PC-9 (cell line): ENCODE data around the gene SNAPC2. TPM values are rescaled to one million over a fixed set of nuclear protein-coding genes. Genes with fewer than 3 reads are reported as not detected.

Source experiments
- BruUV-seq: library from RNA; stranded (reverse); fragments of 400-500 nt; replicated peaks from 2 replicates; lab custom pipeline; 2021; lab: Mats Ljungman, UMichigan
- CTCF ChIA-PET: fragments of 300-600 bp; sonication (Branson Sonifier 250); formaldehyde crosslinking; loops from one replicate; lab custom pipeline; 2022; ENCODE audit warnings: antibody characterized with exemption; lab: Charles Lee
- POLR2A ChIA-PET: fragments of 300-600 bp; sonication (Branson Sonifier 250); formaldehyde crosslinking; loops from one replicate; lab custom pipeline; 2022; ENCODE audit warnings: antibody characterized with exemption; ENCODE audit not compliant: unreplicated experiment; lab: Charles Lee
- DNase-seq, 2 experiments: peaks; one replicate each; pipeline versions ENCODE4 v3.0.0 to v3.0.0-alpha.2; 2015 to 2022; ENCODE audit warnings: mixed read lengths in 1 of 2
- H2AFZ ChIP-seq: fragments of 200-600 bp; sonication (generic); 2 replicates; pipeline ENCODE4 v1.8.1; 2017; ENCODE audit warnings: antibody characterized with exemption
- H3F3A ChIP-seq: fragments of 200-600 bp; sonication (generic); 2 replicates; pipeline ENCODE4 v1.8.1; 2017; ENCODE audit warnings: antibody characterized with exemption, mild to moderate bottlenecking, low read depth; ENCODE audit not compliant: insufficient read depth
- H3K27ac ChIP-seq: fragments of 200-600 bp; sonication (generic); 2 replicates; pipeline ENCODE4 v1.6.1; 2016; ENCODE audit warnings: mixed run types
- H3K27me3 ChIP-seq: fragments of 200-600 bp; sonication (generic); 2 replicates; pipeline ENCODE4 v1.6.1; 2016; ENCODE audit warnings: low read depth, mixed run types; ENCODE audit not compliant: insufficient read depth
- H3K36me3 ChIP-seq: fragments of 200-600 bp; sonication (generic); 2 replicates; pipeline ENCODE4 v1.6.1; 2016; ENCODE audit warnings: low read depth, mixed run types
- H3K4me1 ChIP-seq: fragments of 200-600 bp; sonication (generic); replicated peaks from 2 replicates; pipeline ENCODE4 v1.6.1; 2016; ENCODE audit warnings: mixed run types; ENCODE audit not compliant: insufficient read depth
- H3K4me2 ChIP-seq: fragments of 200-600 bp; sonication (generic); 2 replicates; pipeline ENCODE4 v1.6.1; 2017; ENCODE audit warnings: mixed run types
- H3K4me3 ChIP-seq: fragments of 200-600 bp; sonication (generic); 2 replicates; pipeline ENCODE4 v1.6.1; 2016; ENCODE audit warnings: mixed run types
- H3K79me2 ChIP-seq: fragments of 200-600 bp; sonication (generic); 2 replicates; pipeline ENCODE4 v1.6.1; 2017; ENCODE audit warnings: low read depth, mixed run types
- H3K9me2 ChIP-seq: fragments of 200-600 bp; sonication (generic); 2 replicates; pipeline ENCODE4 v1.8.1; 2017; ENCODE audit warnings: mild to moderate bottlenecking; ENCODE audit not compliant: insufficient read depth
- H3K9me3 ChIP-seq: fragments of 200-600 bp; sonication (generic); 2 replicates; pipeline ENCODE4 v1.8.1; 2016; ENCODE audit warnings: low read depth; ENCODE audit not compliant: insufficient read depth
- H4K20me1 ChIP-seq: fragments of 200-600 bp; sonication (generic); 2 replicates; pipeline ENCODE4 v1.8.1; 2017; ENCODE audit not compliant: insufficient read depth
- CTCF ChIP-seq: fragments of 200-600 bp; sonication (generic); conservative IDR thresholded peaks from 2 replicates; pipeline ENCODE4 v1.6.1; 2017; ENCODE audit warnings: mixed run types, antibody characterized with exemption, mild to moderate bottlenecking, moderate library complexity
- EZH2 ChIP-seq: fragments of 200-600 bp; sonication (generic); IDR thresholded peaks from 2 replicates; pipeline ENCODE4 v1.8.0; 2017; ENCODE audit warnings: antibody characterized with exemption, low read depth
- intact Hi-C: fragments of 100-400 bp; cut with micrococcal nuclease; formaldehyde crosslinking; loops from one replicate; pipeline ENCODE4 v1.10.0; 2022; ENCODE audit not compliant: unreplicated experiment
- total RNA-seq: library from RNA; stranded (reverse); gene quantifications from 2 replicates; pipeline ENCODE4 v1.2.3, GENCODE V29; 2021

The SNAPC2 gene
- total RNA-seq, 1 experiment from 2014 or later: 37.5 TPM

DNA sequence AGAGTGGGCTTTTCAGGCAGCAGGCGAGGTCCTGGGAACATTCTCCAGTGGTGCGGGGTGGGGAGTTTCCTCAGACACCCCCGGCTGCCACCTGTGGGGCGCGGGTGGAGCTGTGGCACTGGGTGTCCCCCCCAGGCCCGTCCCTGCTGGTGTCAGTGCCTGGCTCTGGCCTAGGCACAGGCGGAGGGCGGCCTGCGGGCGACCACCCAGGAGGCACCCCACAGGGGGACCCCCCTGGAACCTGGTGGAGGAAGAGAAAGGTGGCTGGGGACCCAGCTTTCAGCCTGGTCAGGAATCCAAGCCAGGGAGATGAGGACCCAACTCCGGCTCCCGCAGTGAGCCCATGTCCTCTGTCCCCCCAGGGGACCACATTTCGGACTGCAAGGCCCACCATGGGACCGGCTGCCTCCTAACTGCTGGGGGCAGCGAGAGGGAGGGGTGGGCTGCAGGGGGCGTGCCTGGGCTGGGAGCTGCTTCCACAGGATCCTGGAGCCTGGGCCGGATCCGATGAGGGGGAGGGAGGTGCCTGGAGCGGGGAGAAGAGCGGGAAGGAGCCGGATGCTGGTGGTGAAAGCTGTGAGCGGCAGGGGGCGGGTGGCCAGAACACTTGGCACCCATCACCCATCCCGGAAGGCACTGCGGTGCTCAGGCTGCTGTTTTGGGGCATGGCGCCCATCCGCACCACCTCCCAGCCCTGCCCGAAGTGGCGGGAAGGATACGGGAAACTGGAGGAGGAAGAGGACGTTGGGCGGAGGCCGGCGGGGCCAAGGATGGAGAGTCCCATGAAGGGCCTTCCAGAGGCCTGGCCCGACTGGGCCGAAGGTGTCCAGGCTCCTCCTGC, 11.3 kb downstream of the SNAPC2 start:
- DNase-seq: no peak
- BruUV-seq: no TSS peak
- Histone ChIP-seq H3K9me2 (no peaks in the 10 kb centered on the region), H4K20me1 (peaks cover 15% of the 10 kb centered on the region; the same call in 1 of the 2 replicates), H3K36me3 (peaks cover 26% of the 10 kb centered on the region), H3K9me3 (no peaks in the 10 kb centered on the region), H3K4me2 (no peak overlapping the region), H3F3A (peaks cover 47% of the 10 kb centered on the region), H3K79me2 (no peaks in the 10 kb centered on the region), H3K4me1 (peaks cover 28% of the 10 kb centered on the region), H3K4me3 (no peak overlapping the region), H3K27me3 (no peaks in the 10 kb centered on the region), H3K27ac (no peak overlapping the region), H2AFZ (no peak overlapping the region)
- ChIA-PET POLR2A (no interaction called here), CTCF (interaction anchor here (0.6 kb wide), 1 partner anchor 387 kb away, joined by 4 read pairs; no protein-coding TSS in a partner anchor)
- intact Hi-C loops: no loop called here
- TF ChIP-seq EZH2 (no peak), CTCF (no peak)

DNA sequence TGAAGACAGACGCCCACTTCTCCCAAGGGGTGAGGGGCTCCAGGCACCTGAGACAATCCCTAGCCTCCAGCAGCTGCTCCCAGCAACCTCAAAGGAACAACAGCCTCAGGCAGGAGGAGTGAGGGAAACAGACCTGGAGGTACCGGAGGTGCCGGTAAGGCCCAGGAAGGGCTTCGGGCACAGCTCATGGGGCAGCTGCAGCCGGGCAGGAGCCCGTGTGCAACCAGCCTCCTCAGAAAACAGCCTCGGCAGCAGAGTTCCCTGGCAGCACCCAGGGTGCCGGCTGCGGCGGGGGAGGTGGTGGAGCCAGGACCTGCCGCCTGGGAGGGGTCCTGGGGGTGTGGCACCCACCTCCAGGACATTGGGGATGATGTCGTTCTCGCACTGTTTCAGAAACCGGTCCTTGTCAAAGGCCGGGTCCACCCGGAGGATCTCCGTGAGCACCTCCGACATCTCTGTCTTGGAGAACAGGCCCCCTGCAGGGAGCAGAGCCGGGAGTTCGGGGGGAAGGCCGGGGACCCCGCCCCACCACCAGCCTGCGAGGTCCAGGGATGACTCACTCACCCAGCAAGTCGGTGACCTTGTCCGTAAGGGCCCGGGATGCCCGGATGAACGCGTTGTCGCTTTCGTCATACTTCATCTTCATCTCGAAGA, 12.3 kb downstream of the SNAPC2 start:
- H3K4me1 ChIP-seq: peaks cover 28% of the 10 kb centered on the region
- H2AFZ ChIP-seq: no peak overlapping the region
- TF ChIP-seq CTCF (no peak), EZH2 (no peak)
- peaks cover 1% of the 10 kb centered on the region for H3K79me2 ChIP-seq
- no peaks in the 10 kb centered on the region for H3K9me2 ChIP-seq
- ChIA-PET CTCF (no interaction called here), POLR2A (no interaction called here)
- H3K36me3 ChIP-seq: peaks cover 32% of the 10 kb centered on the region
- no peaks in the 10 kb centered on the region for H3K9me3 ChIP-seq
- no peak overlapping the region for H3K4me2 ChIP-seq
- H3K27me3 ChIP-seq: no peaks in the 10 kb centered on the region
- no peak overlapping the region for H3K27ac ChIP-seq
- intact Hi-C loops: no loop called here
- BruUV-seq: no TSS peak
- DNase-seq: no peak
- peaks cover 41% of the 10 kb centered on the region for H3F3A ChIP-seq
- H4K20me1 ChIP-seq: peaks cover 16% of the 10 kb centered on the region
- no peak overlapping the region for H3K4me3 ChIP-seq

DNA sequence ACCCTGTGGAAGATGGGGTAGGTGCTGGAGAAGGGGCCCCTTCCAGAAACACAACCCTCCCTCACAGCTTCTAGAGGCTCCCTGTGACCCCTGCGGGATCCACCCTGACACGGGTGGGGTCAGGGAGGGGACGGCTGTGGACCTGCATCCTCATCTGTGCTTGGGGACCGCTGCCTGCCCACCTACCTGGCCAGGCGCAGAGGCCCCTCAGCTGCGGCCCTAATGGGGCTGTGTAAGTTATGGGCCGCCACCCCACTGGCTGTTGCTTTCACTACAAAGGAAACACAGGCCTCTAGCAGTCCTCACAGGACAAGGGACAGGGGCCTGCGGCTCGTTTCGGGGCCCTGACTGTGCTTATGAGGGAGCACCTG, 12.8 kb downstream of the SNAPC2 start:
- POLR2A ChIA-PET: no interaction called here

More for the DNA sequence above, 12.8 kb downstream of the SNAPC2 start:
- no peak for DNase-seq
- peaks cover 37% of the 10 kb centered on the region for H3F3A ChIP-seq
- intact Hi-C loops: no loop called here
- no peaks in the 10 kb centered on the region for H3K9me3 ChIP-seq
- TF ChIP-seq CTCF: no peak
- TF ChIP-seq EZH2: no peak
- CTCF ChIA-PET: no interaction called here
- no peaks in the 10 kb centered on the region for H3K9me2 ChIP-seq
- H4K20me1 ChIP-seq: peaks cover 13% of the 10 kb centered on the region
- H3K4me2 ChIP-seq: no peak overlapping the region
- peaks cover 4% of the 10 kb centered on the region for H3K79me2 ChIP-seq
- no peaks in the 10 kb centered on the region for H3K27me3 ChIP-seq
- H3K4me3 ChIP-seq: no peak overlapping the region
- H3K36me3 ChIP-seq: peaks cover 37% of the 10 kb centered on the region
- peaks cover 26% of the 10 kb centered on the region for H3K4me1 ChIP-seq
- no peak overlapping the region for H3K27ac ChIP-seq
- no peak overlapping the region for H2AFZ ChIP-seq
- no TSS peak for BruUV-seq
